ENCODE results near the gene SFT2D1.

Gene SFT2D1

DNA sequence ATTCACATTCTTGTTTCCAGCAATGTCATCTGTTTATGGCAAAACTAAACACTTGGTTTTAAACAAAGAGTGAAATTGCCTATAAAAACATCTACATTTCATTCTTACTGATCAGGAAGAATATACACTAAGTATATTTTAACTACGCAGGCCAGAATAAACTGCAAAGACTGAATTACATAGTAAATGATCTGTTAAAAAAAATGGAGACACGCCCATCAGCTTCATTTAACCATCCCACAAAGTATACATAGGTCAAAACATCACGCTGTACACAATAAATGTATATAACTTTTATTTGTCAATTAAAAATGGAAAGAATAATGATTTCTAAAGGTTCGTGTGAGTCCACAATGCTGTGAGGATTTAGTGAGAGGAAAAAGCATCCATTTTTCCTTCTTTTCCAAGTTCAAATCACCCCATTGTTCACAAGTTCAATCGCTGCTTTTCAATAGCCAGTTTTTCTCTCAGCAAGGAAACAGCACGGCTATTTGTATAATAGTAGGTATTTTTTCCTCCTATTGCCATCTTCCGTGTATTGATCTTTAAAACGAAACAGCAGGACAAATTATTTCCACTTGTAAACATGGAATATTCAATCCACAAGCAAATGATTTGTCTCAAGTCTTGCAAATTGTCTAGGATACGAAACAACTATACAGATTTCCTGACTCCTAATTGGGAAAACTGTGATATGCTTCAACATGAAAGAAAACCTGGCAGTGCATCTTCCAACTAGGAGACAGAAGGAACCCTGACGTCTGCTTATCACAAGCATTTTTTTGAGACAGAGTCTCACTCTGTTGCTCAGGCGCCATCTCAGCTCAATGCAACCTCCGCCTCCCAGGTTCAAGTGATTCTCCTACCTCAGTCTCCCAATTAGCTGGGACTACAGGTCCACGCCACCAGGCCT is 10.6 kb downstream of the SFT2D1 start:
- no peak for DNase-seq

DNA sequence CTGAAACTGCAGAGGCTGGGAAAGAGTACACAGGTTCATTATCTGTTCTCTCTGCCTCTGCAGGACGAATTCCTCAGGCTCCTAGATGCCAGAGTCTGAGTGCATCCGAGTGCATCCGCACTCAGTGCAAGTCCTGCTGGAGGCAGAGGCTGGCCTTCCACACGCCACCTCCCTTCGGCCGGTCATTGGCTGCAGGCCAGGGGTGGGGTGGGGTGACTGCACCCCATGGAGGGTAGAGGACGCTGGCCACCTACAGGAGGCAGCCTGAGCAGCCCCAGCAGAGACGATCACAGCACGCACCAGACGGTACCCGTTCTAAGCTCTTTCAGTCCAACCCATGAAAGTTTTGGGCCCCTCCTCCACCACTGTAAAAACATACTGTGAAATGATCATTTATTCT is 11.7 kb downstream of the SFT2D1 start:
- no peak for DNase-seq

- DNase-seq: no peak
Observed at GRCh38 chr6:166325383-166326042, 16.8 kb downstream of the SFT2D1 start.

DNA sequence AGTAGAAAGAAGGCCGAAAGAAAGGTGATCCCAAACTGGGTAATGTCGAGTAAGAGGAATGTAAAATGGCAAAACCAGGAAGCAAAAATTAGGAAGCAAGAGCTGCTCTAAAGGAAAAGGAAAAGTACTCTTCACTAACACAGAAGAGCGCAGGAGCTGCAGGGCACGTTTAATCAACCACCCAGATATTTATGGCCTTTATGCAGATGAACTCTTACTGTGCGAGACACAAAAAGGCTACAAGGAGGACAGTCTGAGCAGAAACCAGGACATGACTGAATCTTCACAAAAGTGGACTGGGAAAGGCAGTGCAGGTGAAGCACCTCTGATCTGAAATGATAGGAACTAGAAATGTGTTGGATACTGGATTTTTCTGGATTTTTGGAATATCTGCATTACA is 18.9 kb downstream of the SFT2D1 start:
- no peak for DNase-seq

DNA sequence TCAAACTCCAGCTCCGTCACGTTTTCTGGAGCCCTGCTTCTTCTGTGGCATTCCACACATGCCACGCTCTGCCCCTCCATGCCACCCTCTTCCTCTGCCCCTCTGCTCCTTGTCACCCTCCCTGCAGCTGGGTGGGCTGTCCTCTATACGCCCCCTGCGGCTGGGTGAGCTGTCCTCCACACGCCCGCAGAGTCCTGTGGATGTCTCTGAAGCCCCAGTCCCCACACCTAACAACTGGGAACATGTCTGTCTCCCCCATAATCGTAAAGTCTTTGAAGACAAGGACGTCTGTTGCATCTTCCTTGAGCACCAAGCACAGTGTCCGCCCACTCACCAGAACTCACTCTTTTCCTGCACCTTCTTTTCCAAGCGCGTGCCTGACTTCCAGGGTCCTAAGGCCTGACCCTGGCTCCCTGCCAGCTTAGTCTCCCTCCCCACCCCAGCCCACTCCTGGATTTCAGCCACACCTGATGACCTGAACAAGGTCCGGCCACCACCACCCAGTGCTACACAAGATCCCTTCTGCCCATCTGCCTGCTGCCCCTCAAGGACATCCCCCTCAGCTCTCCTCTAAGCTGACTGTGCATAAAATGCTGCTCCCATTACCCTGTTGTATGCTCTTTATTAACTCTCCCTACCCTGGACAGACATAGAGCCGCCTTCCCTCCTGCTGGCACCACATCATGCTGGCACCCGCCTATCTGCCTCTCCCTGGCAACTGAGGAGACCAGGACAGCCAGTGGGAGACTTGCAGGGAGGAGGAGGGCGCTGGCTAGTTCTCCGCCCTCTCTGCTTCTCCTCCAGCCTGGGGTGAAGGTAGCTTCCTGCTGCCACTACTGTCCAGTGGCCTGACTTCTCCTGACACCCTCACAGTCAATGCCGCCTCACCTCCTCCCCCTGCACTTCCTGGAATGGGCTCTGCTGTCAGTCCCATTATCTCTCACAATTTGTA is 23.4 kb downstream of the SFT2D1 start:
- DNase-seq: no peak

DNA sequence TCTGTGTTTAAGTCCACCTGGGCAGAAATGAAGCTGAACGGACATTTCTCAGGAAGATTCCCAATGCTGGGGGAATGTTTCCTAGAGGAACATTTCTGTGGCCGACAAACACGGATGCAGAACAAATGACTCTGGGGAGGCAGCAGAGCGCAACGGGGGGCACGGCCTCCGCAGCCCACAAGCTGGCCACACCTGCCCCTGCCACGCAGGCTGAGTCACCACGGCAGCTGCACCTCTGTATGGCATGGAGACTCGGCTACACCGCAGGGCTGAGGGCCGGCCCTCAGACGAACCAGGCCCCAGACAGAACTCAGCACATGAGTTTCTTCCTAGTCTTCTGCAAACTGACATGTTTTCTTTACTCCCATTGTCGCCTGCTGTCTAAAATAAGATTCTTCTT is 24.1 kb downstream of the SFT2D1 start:
- no peak for DNase-seq

- DNase-seq: no peak
Observed at GRCh38 chr6:166317261-166318212, 24.8 kb downstream of the SFT2D1 start.

GRCh38 chr6:166315436-166315835 is 26.9 kb downstream of the SFT2D1 start:
- no peak for DNase-seq

DNA sequence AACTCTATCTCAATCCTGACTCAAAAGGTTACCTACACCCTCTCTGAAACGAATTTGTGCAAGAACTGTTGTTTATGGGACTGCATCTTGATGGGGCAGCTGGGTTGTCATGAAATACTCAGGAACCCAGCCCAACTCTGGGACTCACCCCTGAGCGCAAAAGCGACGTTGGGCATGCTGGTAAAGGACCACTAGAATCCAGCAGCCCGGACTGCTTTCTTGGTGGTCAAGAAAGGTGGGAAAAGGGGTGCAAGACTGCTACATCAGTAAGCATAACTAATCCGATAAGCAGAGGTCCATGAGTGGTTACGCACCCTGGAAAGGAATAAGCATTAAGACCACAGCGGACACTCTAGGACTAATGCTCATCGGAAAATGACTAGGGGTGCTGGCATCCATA is 27.9 kb downstream of the SFT2D1 start:
- no peak for DNase-seq

GRCh38 chr6:166313255-166314070 is 28.9 kb downstream of the SFT2D1 start:
- DNase-seq: peak; percentile 73

GRCh38 chr6:166312832-166313231 is 29.5 kb downstream of the SFT2D1 start:
- DNase-seq: no peak

GRCh38 chr6:166310634-166311033 is 31.7 kb downstream of the SFT2D1 start:
- DNase-seq: no peak

DNA sequence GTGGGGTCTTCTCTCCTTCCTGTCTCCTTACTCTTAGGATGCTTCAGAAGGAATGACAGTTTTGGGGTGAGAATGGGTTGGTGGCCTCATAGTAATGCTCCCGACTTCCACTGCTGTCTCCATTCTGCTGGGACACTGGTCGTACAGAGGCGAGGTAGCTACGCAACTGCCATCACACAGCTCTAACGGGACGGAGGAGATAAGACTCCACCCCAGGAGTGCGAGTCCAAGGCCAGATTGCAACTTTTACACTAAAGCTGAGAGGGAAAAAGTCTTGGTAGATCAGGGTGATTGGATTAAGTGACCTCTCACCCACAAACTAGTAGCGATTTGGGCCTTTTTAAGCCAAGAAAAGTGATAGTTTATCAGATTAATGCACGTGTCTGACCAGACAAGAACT is 32.4 kb downstream of the SFT2D1 start:
- DNase-seq: no peak

DNA sequence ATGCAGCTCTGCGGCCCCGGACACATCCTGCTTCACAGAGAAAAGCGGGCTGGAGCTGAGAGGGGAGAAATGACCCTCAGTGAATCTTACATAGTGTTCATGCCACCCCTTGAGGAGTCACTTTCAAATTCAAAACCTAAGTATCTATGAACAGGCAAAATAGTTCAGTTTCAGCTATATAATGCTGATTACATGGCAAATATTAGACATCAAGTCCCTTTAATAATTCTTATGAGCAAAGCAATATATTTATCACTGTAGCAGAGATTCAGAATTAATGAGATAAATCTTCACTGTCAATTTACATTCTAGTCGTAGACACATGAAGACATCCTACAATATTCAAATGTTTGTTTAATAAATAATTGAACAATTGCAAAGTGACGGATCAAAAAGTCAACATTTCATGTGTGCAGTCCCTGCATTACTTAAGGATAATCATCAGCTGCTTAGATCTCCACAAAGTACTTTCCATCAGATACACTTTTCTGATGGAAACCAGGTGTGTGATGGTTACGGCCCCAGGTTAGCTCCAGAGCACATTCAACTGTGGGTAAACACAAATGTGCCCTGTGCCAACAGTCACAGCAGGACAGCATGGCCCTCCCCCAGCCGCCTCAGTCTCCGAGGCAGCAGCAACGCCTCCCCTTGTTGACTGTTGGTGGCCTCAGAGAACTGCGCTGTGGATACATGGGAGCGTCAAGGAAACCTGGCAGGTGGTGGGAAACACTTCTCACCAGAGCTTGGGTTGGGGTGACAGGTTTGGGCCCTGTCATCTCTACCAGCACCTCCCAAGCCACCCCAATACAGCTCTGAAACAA is 33.4 kb downstream of the SFT2D1 start:
- no peak for DNase-seq

GRCh38 chr6:166308033-166308768 is 34.1 kb downstream of the SFT2D1 start, which contains the start of gene PRR18:
Gene PRR18, minus strand, starts transcription at chr6:166308392. Its CDS starts 250 bp downstream, at chr6:166308142.
- no peak for DNase-seq

DNA sequence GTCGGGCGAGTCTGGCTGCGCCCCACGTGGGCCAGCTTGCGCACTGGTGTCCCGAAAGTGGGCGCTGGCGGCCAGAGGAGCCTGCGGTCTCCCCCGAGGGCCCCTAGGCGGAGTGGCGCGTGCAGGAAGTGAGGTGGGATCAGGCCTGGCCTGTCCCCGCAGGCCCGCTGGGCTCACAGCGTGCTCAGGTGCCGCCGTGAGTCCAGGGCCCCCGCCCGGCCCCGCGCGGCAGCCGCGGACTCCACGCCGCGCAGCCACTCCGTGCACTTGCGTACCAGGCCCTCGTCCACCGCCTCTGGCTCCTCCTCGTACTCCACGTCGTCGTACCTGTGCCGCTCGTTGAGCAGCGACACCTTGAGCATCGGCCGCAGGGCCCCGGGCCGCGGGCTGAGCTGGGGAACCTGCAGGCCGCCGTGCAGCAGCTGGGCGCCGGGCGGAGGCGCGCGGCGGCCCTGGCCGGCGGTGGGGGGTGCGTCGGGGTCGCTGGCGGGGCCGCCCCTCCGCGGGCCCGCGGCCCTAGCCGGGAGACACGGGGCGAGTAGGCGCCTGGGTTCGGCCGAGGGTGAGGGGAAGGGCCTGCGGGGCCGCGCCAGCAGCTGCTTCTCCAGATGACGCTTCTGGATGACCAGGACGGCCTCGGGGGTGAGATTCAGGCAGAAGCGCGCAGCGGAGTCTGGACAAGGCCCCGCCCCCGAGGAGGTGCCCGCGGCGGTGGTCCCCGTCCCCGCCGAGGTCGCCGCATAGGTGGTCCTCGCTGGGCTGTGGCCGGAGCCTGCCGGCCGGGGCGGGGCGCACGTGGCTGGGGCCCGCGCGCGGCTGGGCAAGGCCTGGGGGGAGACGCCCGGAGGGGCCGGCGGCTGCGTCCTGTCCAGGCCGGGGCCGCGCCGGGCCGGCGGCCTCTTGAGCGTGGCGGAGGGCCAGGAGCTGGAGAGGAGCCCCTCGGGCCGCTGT is 35.0 kb downstream of the SFT2D1 start:
- DNase-seq: peak; percentile 20

GRCh38 chr6:166306378-166307081 is 35.8 kb downstream of the SFT2D1 start:
- no peak for DNase-seq

All from RPMI8226 (cell line).